Cortex of kidney (tissue), 1 donor: ENCODE data around the gene CPN2.

ENCODE experiments used
- DNase-seq: peaks from one replicate; lab custom pipeline; 2025; lab: John Stamatoyannopoulos, UW

The CPN2 gene

DNA sequence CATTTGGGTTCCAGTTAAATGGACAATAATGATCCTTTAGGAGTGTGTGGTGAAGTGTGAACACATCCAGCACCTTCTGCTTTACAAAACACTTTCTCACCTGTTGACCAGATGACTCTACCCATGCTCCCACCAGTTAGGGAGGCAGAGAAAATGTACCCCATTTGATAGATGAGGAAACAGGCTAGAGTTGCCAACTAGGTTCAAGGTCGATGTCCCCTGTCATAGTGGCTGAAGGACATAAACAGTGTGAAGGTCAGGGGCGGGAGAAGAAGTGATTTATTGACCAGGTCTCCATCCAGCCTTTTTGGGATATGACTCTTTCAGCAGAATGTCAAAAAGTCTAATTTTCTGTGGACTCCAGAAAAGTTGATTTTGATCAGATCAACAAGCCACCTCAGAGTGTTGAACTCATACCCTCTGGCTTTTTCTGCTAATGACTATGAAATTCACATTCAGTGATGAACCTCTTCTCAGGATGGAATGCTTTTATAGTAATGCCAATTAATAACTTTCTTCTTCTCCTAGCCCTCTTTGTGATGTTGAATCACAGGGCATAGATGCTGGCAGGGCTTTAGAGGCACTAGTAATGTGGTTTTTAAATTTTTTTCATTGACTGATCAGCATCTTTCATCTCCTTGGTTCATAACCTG is 57.5 kb downstream of the CPN2 start:
- no peak for DNase-seq

DNA sequence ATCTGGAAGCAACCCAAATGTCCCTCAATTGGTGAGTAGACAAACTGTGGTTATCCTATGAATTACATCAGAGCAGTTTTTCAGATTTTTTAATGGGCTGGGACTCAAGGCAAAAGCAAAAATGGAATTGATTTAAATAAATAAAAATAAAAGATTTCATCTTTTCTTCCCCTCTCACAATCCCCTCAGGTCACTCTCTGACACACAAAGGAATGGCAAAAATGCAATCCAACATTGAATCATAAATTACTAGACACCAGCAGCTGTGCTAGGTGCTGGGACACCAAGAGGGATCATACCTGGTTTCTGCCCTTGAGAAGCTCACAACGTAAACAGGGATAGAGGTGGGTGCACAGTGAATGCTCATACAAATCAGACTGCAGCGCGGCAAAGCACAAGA is 58.8 kb downstream of the CPN2 start:
- no peak for DNase-seq
